ENCODE results near the gene CHAT.
A peak's percentile ranks its signal among the peaks of the same experiment; 100 is the strongest.

The CHAT gene

GRCh38 chr10:49608166-49609005 is 5.5 kb upstream of the CHAT start:
- H3K4me1 ChIP-seq (ENCODE audit: insufficient read depth, low read length): no peaks in the 10 kb centered on the region; the same call in 1 of the 2 replicates
- H3K9ac ChIP-seq (ENCODE audit: low read depth, low read length): no peak overlapping the region
- no peaks in the 10 kb centered on the region; the same call in 1 of the 2 replicates for H3K9me3 ChIP-seq (ENCODE audit: insufficient read depth, low read depth, low read length)
- H3K36me3 ChIP-seq (ENCODE audit: insufficient read depth, low read depth, low read length): no peaks in the 10 kb centered on the region
- peaks cover 100% of the 10 kb centered on the region for H3K27me3 ChIP-seq (ENCODE audit: insufficient read depth, low read length)
- peak overlapping the region; percentile 72; the same call in 1 of the 2 replicates for H3K4me3 ChIP-seq (ENCODE audit: low read length)
- no peak overlapping the region for H3K27ac ChIP-seq (ENCODE audit: low read length)

GRCh38 chr10:49609006-49609282 is 4.9 kb upstream of the CHAT start:
- peaks cover 4% of the 10 kb centered on the region; the same call in 1 of the 2 replicates for H3K4me1 ChIP-seq (ENCODE audit: insufficient read depth, low read length)
- peak overlapping the region; percentile 72; the same call in 1 of the 2 replicates for H3K4me3 ChIP-seq (ENCODE audit: low read length)
- peaks cover 100% of the 10 kb centered on the region for H3K27me3 ChIP-seq (ENCODE audit: insufficient read depth, low read length)
- no peak overlapping the region for H3K9ac ChIP-seq (ENCODE audit: low read depth, low read length)
- H3K27ac ChIP-seq (ENCODE audit: low read length): no peak overlapping the region
- no peaks in the 10 kb centered on the region for H3K36me3 ChIP-seq (ENCODE audit: insufficient read depth, low read depth, low read length)
- no peaks in the 10 kb centered on the region; the same call in 1 of the 2 replicates for H3K9me3 ChIP-seq (ENCODE audit: insufficient read depth, low read depth, low read length)

GRCh38 chr10:49609283-49610113 is 4.3 kb upstream of the CHAT start:
- Histone ChIP-seq H3K36me3 (ENCODE audit: insufficient read depth, low read depth, low read length) (no peaks in the 10 kb centered on the region), H3K9ac (ENCODE audit: low read depth, low read length) (no peak overlapping the region), H3K27me3 (ENCODE audit: insufficient read depth, low read length) (peaks cover 100% of the 10 kb centered on the region), H3K4me1 (ENCODE audit: insufficient read depth, low read length) (peaks cover 4% of the 10 kb centered on the region; the same call in 1 of the 2 replicates), H3K4me3 (ENCODE audit: low read length) (peak overlapping the region; percentile 72), H3K27ac (ENCODE audit: low read length) (no peak overlapping the region), H3K9me3 (ENCODE audit: insufficient read depth, low read depth, low read length) (no peaks in the 10 kb centered on the region; the same call in 1 of the 2 replicates)

GRCh38 chr10:49610114-49610457 is 3.8 kb upstream of the CHAT start, which contains the start of gene SLC18A3:
Gene SLC18A3 (plus strand): TSS chr10:49610310. CDS start chr10:49610741, 431 bp downstream.
- H3K9ac ChIP-seq (ENCODE audit: low read depth, low read length): no peak within 1 kb of the TSS
- H3K27ac ChIP-seq (ENCODE audit: low read length): no peak within 1 kb of the TSS
- peaks cover 100% of the 10 kb centered on the region for H3K27me3 ChIP-seq (ENCODE audit: insufficient read depth, low read length)
- peak within 1 kb of the TSS; percentile 72 for H3K4me3 ChIP-seq (ENCODE audit: low read length)
- H3K4me1 ChIP-seq (ENCODE audit: insufficient read depth, low read length): peaks cover 4% of the 10 kb centered on the region; the same call in 1 of the 2 replicates
- H3K36me3 ChIP-seq (ENCODE audit: insufficient read depth, low read depth, low read length): no peaks in the 10 kb centered on the region
- no peaks in the 10 kb centered on the region; the same call in 1 of the 2 replicates for H3K9me3 ChIP-seq (ENCODE audit: insufficient read depth, low read depth, low read length)

- Histone ChIP-seq H3K4me3 (ENCODE audit: low read length) (peak overlapping the region; percentile 41; the same call in 1 of the 2 replicates), H3K27me3 (ENCODE audit: insufficient read depth, low read length) (peaks cover 100% of the 10 kb centered on the region), H3K4me1 (ENCODE audit: insufficient read depth, low read length) (peaks cover 4% of the 10 kb centered on the region; the same call in 1 of the 2 replicates)
These were observed 3.2 kb upstream of the CHAT start for GRCh38 chr10:49610458-49611165.

DNA sequence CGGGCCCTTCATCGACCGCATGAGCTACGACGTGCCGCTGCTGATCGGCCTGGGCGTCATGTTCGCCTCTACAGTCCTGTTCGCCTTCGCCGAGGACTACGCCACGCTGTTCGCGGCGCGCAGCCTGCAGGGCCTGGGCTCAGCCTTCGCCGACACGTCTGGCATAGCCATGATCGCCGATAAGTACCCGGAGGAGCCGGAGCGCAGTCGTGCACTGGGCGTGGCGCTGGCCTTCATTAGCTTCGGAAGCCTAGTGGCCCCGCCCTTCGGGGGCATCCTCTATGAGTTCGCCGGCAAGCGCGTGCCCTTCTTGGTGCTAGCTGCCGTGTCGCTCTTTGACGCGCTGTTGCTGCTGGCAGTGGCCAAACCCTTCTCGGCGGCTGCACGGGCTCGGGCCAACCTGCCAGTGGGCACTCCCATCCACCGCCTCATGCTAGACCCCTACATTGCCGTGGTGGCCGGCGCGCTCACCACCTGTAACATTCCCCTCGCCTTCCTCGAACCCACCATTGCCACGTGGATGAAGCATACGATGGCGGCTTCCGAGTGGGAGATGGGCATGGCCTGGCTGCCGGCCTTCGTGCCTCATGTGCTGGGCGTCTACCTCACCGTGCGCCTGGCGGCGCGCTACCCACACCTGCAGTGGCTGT is 2.5 kb upstream of the CHAT start:
- Histone ChIP-seq H3K9ac (ENCODE audit: low read depth, low read length) (no peak overlapping the region), H3K36me3 (ENCODE audit: insufficient read depth, low read depth, low read length) (no peaks in the 10 kb centered on the region), H3K4me1 (ENCODE audit: insufficient read depth, low read length) (peaks cover 4% of the 10 kb centered on the region; the same call in 1 of the 2 replicates), H3K4me3 (ENCODE audit: low read length) (peak overlapping the region; percentile 41; the same call in 1 of the 2 replicates), H3K9me3 (ENCODE audit: insufficient read depth, low read depth, low read length) (no peaks in the 10 kb centered on the region; the same call in 1 of the 2 replicates), H3K27ac (ENCODE audit: low read length) (no peak overlapping the region), H3K27me3 (ENCODE audit: insufficient read depth, low read length) (peaks cover 100% of the 10 kb centered on the region)

More at GRCh38 chr10:49610458-49611165, 3.2 kb upstream of the CHAT start:
- Histone ChIP-seq H3K9me3 (ENCODE audit: insufficient read depth, low read depth, low read length) (no peaks in the 10 kb centered on the region; the same call in 1 of the 2 replicates), H3K9ac (ENCODE audit: low read depth, low read length) (no peak overlapping the region), H3K36me3 (ENCODE audit: insufficient read depth, low read depth, low read length) (no peaks in the 10 kb centered on the region), H3K27ac (ENCODE audit: low read length) (no peak overlapping the region)

DNA sequence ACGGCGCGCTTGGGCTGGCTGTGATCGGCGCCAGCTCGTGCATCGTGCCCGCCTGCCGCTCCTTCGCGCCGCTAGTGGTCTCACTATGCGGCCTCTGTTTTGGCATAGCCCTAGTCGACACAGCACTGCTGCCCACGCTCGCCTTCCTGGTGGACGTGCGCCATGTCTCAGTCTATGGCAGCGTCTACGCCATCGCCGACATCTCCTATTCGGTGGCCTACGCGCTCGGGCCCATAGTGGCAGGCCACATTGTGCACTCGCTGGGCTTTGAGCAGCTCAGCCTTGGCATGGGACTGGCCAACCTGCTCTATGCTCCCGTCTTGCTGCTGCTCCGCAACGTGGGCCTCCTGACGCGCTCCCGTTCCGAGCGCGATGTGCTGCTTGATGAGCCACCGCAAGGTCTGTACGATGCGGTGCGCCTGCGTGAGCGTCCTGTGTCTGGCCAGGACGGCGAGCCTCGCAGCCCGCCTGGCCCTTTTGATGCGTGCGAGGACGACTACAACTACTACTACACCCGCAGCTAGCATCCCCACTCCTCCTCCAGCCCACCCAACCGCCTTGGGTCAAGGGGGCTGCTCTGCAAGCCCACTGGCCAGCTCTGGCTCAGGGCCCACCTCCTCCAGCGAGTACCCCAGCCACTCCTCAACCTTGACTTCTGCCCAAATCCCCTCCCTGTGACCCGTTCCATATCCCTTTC is 1.9 kb upstream of the CHAT start:
- Histone ChIP-seq H3K36me3 (ENCODE audit: insufficient read depth, low read depth, low read length) (no peaks in the 10 kb centered on the region), H3K27me3 (ENCODE audit: insufficient read depth, low read length) (peaks cover 100% of the 10 kb centered on the region), H3K4me3 (ENCODE audit: low read length) (peak overlapping the region; percentile 41; the same call in 1 of the 2 replicates), H3K27ac (ENCODE audit: low read length) (no peak overlapping the region), H3K9ac (ENCODE audit: low read depth, low read length) (no peak overlapping the region), H3K9me3 (ENCODE audit: insufficient read depth, low read depth, low read length) (no peaks in the 10 kb centered on the region; the same call in 1 of the 2 replicates), H3K4me1 (ENCODE audit: insufficient read depth, low read length) (peaks cover 4% of the 10 kb centered on the region; the same call in 1 of the 2 replicates)

DNA sequence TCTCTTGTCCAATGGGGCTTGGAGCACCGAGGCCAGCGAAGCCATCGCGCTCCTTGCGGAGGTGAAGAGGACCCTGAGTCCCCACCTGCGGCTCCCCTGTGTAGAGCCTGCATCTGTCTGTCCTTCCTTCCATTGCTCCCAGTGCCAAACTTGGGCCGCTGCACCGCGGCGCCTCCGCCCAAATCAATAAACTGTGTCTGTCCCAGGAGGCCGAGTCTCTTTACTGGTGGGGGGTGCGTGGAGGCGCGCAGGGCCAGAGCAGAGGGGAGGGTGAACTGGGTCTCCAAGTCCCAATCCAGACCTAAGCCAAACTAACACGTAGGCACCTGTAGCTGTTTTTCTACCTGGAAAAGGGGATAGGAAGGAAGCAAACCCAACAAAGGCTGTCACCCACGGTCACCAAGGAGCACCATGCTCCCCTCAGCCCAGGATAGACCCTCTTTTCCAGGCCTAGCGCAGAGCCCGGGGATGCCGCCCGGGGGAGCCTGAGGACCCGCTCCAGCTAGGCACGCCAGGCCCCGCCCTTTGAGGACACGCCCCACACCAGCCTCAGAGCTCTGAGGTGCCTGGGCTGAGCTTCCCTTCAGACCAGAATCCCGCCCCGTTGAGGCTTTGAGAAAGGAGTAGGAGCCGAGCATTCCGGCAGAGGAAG is 1.2 kb upstream of the CHAT start:
- Histone ChIP-seq H3K27me3 (ENCODE audit: insufficient read depth, low read length) (peaks cover 100% of the 10 kb centered on the region), H3K27ac (ENCODE audit: low read length) (no peak overlapping the region), H3K9ac (ENCODE audit: low read depth, low read length) (no peak overlapping the region), H3K9me3 (ENCODE audit: insufficient read depth, low read depth, low read length) (no peaks in the 10 kb centered on the region; the same call in 1 of the 2 replicates), H3K4me1 (ENCODE audit: insufficient read depth, low read length) (peaks cover 4% of the 10 kb centered on the region; the same call in 1 of the 2 replicates), H3K36me3 (ENCODE audit: insufficient read depth, low read depth, low read length) (no peaks in the 10 kb centered on the region), H3K4me3 (ENCODE audit: low read length) (peak overlapping the region; percentile 53; the same call in 1 of the 2 replicates)

DNA sequence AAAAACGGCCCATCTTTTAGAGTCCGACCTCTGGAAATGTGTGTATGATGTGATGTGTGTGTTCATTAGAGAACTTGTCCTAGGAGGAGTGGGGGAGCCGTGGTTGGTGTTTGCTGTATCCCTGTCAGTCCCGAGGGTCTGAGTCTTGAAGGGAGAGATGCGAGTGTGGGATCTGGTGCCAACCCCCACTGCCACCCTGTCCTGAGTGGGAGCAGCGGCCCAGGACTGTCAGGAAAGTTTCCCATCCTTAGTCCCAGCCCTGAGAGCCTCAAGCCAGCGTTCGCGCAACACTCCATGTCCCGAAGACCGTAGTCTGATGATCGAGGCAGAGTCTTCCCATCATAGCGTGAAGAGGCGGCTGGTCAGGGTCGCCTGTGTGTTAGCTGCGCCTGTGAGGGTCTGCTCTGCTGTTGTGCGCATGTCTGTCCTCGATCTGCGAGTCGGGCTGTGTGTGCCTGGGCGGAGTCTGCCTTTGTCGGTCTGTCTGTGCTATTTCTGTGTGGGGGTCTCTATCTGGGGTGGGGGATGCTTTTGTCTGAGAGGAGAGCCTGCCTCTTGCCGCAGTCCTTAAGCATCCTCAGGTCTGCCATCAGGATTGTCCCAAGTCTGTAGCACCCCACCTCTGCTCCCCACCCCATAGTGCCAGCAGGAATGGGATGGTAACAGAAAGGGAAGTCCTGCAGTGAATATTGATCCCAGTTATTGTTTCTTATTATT is 514 bp upstream of the CHAT start:
- Histone ChIP-seq H3K4me3 (ENCODE audit: low read length) (peak overlapping the region; percentile 53), H3K27ac (ENCODE audit: low read length) (no peak overlapping the region), H3K27me3 (ENCODE audit: insufficient read depth, low read length) (peaks cover 100% of the 10 kb centered on the region), H3K4me1 (ENCODE audit: insufficient read depth, low read length) (peaks cover 4% of the 10 kb centered on the region; the same call in 1 of the 2 replicates), H3K9me3 (ENCODE audit: insufficient read depth, low read depth, low read length) (no peaks in the 10 kb centered on the region; the same call in 1 of the 2 replicates), H3K9ac (ENCODE audit: low read depth, low read length) (no peak overlapping the region), H3K36me3 (ENCODE audit: insufficient read depth, low read depth, low read length) (no peaks in the 10 kb centered on the region)

All from iPS-20b (cell line).